ENCODE data around the gene RASA4B.
"Not testable (repeated sequence)": the region's sequence is repeated elsewhere in the genome, so short reads cannot be mapped to it uniquely, and the experiment has no call there.

- TF ChIP-seq CTCF (conservative IDR thresholded peaks at IDR 0.05); EZH2 (IDR thresholded peaks at IDR 0.05; ENCODE audit: low read depth): not testable (repeated sequence)
These were observed 24.2 kb downstream of the RASA4B start for GRCh38 chr7:102493220-102493935.
